ENCODE measurements around the gene MAJIN. TPM values are rescaled to one million over a fixed set of nuclear protein-coding genes. Genes with fewer than 3 reads are reported as not detected.

Gene MAJIN
- total and polyA plus RNA-seq, 7 donors, result 0.25 TPM; not detected in 6

DNA sequence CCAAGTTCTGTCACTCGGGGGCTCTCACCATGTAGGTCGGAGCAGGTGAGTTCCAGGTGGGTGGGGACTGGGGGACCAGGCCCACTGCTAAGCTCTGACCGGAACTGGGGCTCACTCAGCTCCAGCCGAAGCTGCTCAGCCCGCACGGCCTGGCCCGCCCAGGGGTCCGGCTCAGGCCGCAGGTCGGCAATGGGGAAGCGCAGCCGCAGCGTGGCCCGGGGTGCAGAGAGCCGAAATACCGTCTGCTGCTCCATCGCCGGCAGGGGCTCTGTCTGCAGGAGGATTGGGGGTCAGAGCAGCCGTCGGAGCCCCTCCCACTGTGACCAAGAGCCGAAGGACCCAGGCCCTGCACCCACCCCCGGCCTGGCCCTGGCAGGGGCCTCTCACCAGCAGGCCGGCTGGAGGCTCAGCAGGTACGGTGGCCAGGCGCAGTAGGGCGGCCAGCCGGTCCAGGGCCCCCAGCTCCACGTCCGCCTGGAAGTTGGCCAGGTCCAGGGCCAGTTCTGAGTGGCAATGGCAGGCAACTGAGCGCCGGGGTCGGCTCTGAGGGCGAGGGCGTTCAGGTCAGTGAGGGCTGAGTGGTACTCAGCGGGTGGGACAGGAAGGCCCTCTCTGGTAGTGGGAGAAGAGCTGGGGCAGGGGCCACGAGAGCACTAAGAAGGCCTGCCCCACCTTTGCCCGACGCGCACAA, 62.1 kb downstream of the MAJIN start:
- H3K9me3 ChIP-seq, result no peaks in the 10 kb centered on the region
- H3K4me1 ChIP-seq, result peaks cover 0 to 2% (median 0%) of the 10 kb centered on the region in 4 donors
- H3K27ac ChIP-seq, result no peak overlapping the region
- no peaks in the 10 kb centered on the region for H3K27me3 ChIP-seq
- peaks cover 67 to 98% (median 88%) of the 10 kb centered on the region in 4 donors for H3K36me3 ChIP-seq
- no peak for TF ChIP-seq POLR2AphosphoS5 (IDR thresholded peaks at IDR 0.05)
- TF ChIP-seq, protein P1, sequence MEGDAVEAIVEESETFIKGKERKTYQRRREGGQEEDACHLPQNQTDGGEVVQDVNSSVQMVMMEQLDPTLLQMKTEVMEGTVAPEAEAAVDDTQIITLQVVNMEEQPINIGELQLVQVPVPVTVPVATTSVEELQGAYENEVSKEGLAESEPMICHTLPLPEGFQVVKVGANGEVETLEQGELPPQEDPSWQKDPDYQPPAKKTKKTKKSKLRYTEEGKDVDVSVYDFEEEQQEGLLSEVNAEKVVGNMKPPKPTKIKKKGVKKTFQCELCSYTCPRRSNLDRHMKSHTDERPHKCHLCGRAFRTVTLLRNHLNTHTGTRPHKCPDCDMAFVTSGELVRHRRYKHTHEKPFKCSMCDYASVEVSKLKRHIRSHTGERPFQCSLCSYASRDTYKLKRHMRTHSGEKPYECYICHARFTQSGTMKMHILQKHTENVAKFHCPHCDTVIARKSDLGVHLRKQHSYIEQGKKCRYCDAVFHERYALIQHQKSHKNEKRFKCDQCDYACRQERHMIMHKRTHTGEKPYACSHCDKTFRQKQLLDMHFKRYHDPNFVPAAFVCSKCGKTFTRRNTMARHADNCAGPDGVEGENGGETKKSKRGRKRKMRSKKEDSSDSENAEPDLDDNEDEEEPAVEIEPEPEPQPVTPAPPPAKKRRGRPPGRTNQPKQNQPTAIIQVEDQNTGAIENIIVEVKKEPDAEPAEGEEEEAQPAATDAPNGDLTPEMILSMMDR (IDR thresholded peaks at IDR 0.05), result no peak
- TF ChIP-seq EP300 (IDR thresholded peaks at IDR 0.05), result no peak
- TF ChIP-seq POLR2A (IDR thresholded peaks at IDR 0.05), result no peak
- intact Hi-C loops (cut with DNase I), result no loop called here
- 91 to 93% methylated on average over 39 of the region's 39 CpGs for whole genome bisulfite sequencing, 2 donors
- no peak for DNase-seq
- H3K4me3 ChIP-seq, result no peak overlapping the region

DNA sequence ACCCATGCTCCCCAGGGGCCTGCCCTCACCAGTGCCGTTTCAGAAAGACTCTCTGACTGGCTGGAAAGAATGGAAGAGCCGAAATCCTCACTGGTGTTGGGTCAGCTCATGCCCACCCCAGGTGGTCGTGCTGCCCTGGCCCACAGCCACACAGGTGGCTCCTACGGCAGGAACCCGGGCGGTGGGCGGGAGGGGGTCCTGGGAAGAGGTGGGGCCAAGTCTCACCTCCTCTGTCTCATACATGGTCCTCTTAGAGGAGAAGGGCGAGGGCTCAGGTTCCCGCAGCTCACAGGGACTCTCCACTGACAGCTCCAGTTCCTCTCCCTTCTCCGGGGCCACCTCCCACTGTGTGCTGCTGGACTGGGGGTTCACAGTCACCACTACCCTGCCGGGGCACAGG, 63.1 kb downstream of the MAJIN start:
- Histone ChIP-seq H3K9me3 (no peaks in the 10 kb centered on the region), H3K36me3 (peaks cover 67 to 97% (median 83%) of the 10 kb centered on the region in 4 donors), H3K4me1 (no peaks in the 10 kb centered on the region), H3K4me3 (no peak overlapping the region), H3K27ac (no peak overlapping the region), H3K27me3 (no peaks in the 10 kb centered on the region)
- intact Hi-C loops (cut with DNase I), result no loop called here
- WGBS, 2 donors, result 91 to 95% methylated on average over 11 of the region's 11 CpGs
- TF ChIP-seq POLR2A (IDR thresholded peaks at IDR 0.05) (no peak), EP300 (IDR thresholded peaks at IDR 0.05) (no peak), POLR2AphosphoS5 (IDR thresholded peaks at IDR 0.05) (no peak)
- TF ChIP-seq, protein P1 (IDR thresholded peaks at IDR 0.05), result no peak
- DNase-seq, result no peak

DNA sequence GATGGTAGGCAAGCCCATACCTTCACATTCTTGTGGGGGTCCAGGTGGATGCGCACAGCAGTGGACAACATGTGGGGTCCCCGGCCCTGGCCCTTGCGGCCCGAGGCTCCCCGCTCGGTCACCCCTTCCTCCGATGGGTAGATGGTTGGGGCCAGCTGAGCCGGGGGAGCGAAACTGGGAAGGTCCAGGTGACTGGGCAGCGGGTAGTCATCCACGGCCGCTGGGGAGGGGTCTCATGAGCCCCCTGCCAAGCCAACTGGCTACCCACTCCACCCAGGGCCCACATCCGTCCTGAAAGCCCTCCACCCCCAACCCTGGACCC, 65.6 kb downstream of the MAJIN start:
- no peaks in the 10 kb centered on the region for H3K27me3 ChIP-seq
- 97 to 98% methylated on average over 13 of the region's 13 CpGs for WGBS, 2 donors
- H3K9me3 ChIP-seq, result no peaks in the 10 kb centered on the region
- TF ChIP-seq, protein P1 (IDR thresholded peaks at IDR 0.05), result no peak
- TF ChIP-seq POLR2A (IDR thresholded peaks at IDR 0.05) (no peak), EP300 (IDR thresholded peaks at IDR 0.05) (no peak), POLR2AphosphoS5 (IDR thresholded peaks at IDR 0.05) (no peak)
- H3K4me3 ChIP-seq, result no peak overlapping the region
- H3K27ac ChIP-seq, result no peak overlapping the region
- H3K36me3 ChIP-seq, result peaks cover 47 to 97% (median 85%) of the 10 kb centered on the region in 4 donors
- intact Hi-C loops (cut with DNase I), result no loop called here
- no peak for DNase-seq
- no peaks in the 10 kb centered on the region for H3K4me1 ChIP-seq

DNA sequence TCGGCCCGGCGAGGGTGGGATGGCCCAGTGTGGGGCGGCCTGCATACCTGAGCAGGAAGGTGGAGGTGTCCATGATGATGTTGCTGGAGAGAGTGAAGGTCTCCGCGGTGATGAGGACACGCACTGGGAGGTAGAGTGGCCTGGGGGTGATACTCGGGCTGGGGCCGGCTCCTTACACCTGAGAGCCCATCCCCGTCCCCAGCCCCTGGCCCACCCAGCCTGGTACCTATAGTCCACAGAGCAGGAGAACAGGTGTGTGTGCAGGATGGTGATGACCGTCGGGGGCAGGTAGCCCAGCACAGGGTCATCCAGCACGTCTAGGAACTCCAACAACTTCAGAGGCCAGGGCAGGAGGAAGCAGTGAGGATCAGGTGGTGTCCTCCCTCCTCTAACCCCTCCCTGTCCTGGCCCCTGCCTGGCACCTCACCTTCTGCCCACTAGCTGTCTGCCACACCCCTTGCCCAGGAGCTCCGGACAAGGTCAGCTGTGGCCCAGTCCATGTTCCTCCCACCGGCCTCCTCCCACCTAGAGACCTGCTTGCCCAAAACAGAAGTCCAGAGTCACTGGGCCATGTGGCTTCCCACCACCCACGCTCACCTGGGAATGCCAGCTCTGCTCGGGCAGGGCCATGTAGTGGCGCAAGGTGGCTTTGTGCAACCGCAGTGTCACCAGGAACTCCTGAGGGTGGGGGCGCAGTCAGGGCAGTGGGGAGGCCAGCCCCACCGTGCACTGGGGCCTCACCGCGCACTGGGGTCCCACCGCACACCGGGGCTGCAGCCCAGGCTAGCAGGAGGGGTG, 66.2 kb downstream of the MAJIN start:
- DNase-seq, result no peak
- H3K4me3 ChIP-seq, result no peak overlapping the region
- intact Hi-C loops (cut with DNase I), result no loop called here
- TF ChIP-seq POLR2AphosphoS5 (IDR thresholded peaks at IDR 0.05), result no peak
- TF ChIP-seq EP300 (IDR thresholded peaks at IDR 0.05), result no peak
- no peak for TF ChIP-seq POLR2A (IDR thresholded peaks at IDR 0.05)
- TF ChIP-seq, protein P1 (IDR thresholded peaks at IDR 0.05), result no peak
- H3K36me3 ChIP-seq, result peaks cover 42 to 97% (median 79%) of the 10 kb centered on the region in 4 donors
- no peaks in the 10 kb centered on the region for H3K9me3 ChIP-seq
- WGBS, 2 donors, result 94 to 95% methylated on average over 25 of the region's 25 CpGs
- H3K27me3 ChIP-seq, result no peaks in the 10 kb centered on the region
- H3K27ac ChIP-seq, result no peak overlapping the region
- no peaks in the 10 kb centered on the region for H3K4me1 ChIP-seq
